DOHH2 (cell line): Measurements from ENCODE around the gene IL23R.

Experiments used
- H3F3A ChIP-seq: fragments of 200-600 bp; sonication (generic), shearing (Covaris generic); 2 replicates; pipeline ENCODE4 v1.6.0; 2016; ENCODE audit warnings: antibody characterized with exemption, mild to moderate bottlenecking; ENCODE audit not compliant: control insufficient read depth, insufficient read depth
- H3K27ac ChIP-seq: fragments of 200-600 bp; sonication (generic); 2 replicates; pipeline ENCODE4 v1.5.1; 2014; ENCODE audit warnings: low read depth, mild to moderate bottlenecking, low read length, moderate library complexity
- H3K27me3 ChIP-seq: fragments of 200-600 bp; sonication (generic); 2 replicates; pipeline ENCODE4 v1.6.1; 2014; ENCODE audit warnings: mild to moderate bottlenecking, low read length, mixed read lengths; ENCODE audit not compliant: control insufficient read depth
- H3K36me3 ChIP-seq: fragments of 200-600 bp; sonication (generic); 2 replicates; pipeline ENCODE4 v1.6.1; 2014; ENCODE audit warnings: mild to moderate bottlenecking, low read length, moderate library complexity, mixed read lengths; ENCODE audit not compliant: control insufficient read depth
- H3K4me1 ChIP-seq: fragments of 200-600 bp; sonication (generic); 2 replicates; pipeline ENCODE4 v1.6.1; 2014; ENCODE audit warnings: mild to moderate bottlenecking, low read length, mixed read lengths; ENCODE audit not compliant: control insufficient read depth
- H3K4me2 ChIP-seq: fragments of 200-600 bp; sonication (generic); 2 replicates; pipeline ENCODE4 v1.6.0; 2014; ENCODE audit warnings: mild to moderate bottlenecking, low read length, moderate library complexity
- H3K4me3 ChIP-seq: fragments of 200-600 bp; sonication (generic); 2 replicates; pipeline ENCODE4 v1.5.1; 2014; ENCODE audit warnings: mild to moderate bottlenecking, low read length, mixed read lengths
- H3K79me2 ChIP-seq: fragments of 200-600 bp; sonication (generic); 2 replicates; pipeline ENCODE4 v1.6.1; 2014; ENCODE audit warnings: mild to moderate bottlenecking, low read length, mixed read lengths; ENCODE audit not compliant: control insufficient read depth
- H3K9me2 ChIP-seq: fragments of 200-600 bp; sonication (generic); replicated peaks from 2 replicates; pipeline ENCODE4 v1.6.1; 2014; ENCODE audit warnings: mild to moderate bottlenecking, low read length, mixed read lengths; ENCODE audit not compliant: control insufficient read depth
- H3K9me3 ChIP-seq: fragments of 200-600 bp; sonication (generic); 2 replicates; pipeline ENCODE4 v1.6.1; 2014; ENCODE audit warnings: antibody characterized with exemption, low read length, mixed read lengths; ENCODE audit not compliant: control insufficient read depth, insufficient read depth
- H4K20me1 ChIP-seq: fragments of 200-600 bp; sonication (generic); 2 replicates; pipeline ENCODE4 v1.6.0; 2014; ENCODE audit warnings: low read depth, mild to moderate bottlenecking, antibody characterized with exemption, low read length, moderate library complexity; ENCODE audit not compliant: control insufficient read depth, insufficient read depth
- EZH2phosphoT487 ChIP-seq: fragments of 200-600 bp; sonication (generic); IDR thresholded peaks from 2 replicates; pipeline ENCODE4 v1.6.1; 2017; ENCODE audit warnings: borderline replicate concordance, mild to moderate bottlenecking, antibody characterized with exemption, low read length, moderate library complexity, mixed read lengths
- TF ChIP-seq, protein P1 (sequence below): fragments of 200-600 bp; sonication (generic); IDR thresholded peaks from one replicate; pipeline ENCODE4 v1.5.1; 2014; ENCODE audit warnings: antibody characterized with exemption, mild to moderate bottlenecking, low read depth, low read length; ENCODE audit not compliant: poor library complexity, severe bottlenecking

The IL23R gene

DNA sequence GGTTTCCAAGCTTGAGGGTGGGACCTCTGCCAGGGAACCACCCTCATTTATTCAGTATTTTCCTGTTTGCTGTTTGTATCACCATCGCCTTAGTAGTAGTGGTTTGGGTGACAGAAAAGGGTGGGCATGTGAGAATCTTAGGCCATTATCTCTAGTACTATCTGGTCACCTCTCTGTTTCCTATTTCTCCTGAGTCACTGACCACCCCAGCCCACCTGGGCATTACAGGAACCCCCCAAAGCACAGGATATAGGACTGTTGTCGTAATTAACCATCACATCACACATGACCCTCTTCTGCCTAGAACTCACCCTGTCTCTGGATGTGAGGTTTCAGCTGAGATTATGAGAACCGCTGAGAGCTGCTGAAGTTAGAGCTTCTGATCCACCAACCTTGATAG is 60.4 kb downstream of the IL23R start:
- H3K27ac ChIP-seq: no peak overlapping the region
- TF ChIP-seq, protein P1, sequence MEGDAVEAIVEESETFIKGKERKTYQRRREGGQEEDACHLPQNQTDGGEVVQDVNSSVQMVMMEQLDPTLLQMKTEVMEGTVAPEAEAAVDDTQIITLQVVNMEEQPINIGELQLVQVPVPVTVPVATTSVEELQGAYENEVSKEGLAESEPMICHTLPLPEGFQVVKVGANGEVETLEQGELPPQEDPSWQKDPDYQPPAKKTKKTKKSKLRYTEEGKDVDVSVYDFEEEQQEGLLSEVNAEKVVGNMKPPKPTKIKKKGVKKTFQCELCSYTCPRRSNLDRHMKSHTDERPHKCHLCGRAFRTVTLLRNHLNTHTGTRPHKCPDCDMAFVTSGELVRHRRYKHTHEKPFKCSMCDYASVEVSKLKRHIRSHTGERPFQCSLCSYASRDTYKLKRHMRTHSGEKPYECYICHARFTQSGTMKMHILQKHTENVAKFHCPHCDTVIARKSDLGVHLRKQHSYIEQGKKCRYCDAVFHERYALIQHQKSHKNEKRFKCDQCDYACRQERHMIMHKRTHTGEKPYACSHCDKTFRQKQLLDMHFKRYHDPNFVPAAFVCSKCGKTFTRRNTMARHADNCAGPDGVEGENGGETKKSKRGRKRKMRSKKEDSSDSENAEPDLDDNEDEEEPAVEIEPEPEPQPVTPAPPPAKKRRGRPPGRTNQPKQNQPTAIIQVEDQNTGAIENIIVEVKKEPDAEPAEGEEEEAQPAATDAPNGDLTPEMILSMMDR: no peak
- no peak for TF ChIP-seq EZH2phosphoT487

DNA sequence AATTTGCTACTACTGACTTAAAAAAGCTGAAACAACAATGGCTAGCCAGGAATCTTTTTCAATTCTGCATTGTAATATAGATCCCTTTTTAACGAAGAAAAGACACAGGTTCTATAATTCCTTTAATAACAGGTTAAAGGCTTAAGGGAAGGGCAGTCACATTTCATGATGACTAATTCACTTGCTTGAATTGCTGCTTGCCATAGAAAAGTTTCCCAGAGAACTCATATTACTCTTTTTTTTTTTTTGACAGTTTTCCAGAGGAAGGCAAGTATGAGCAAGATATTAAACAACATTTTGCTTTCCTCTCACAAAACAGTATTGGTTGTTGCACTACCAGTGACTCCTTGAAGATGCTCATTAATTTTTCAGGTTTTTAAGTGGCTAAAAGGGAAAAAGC is 60.9 kb downstream of the IL23R start:
- Histone ChIP-seq H3K79me2 (no peaks in the 10 kb centered on the region), H3F3A (no peaks in the 10 kb centered on the region), H3K9me2 (no peaks in the 10 kb centered on the region), H3K4me2 (no peak overlapping the region), H3K4me3 (no peak overlapping the region), H3K36me3 (no peaks in the 10 kb centered on the region), H3K4me1 (no peaks in the 10 kb centered on the region), H3K9me3 (no peaks in the 10 kb centered on the region), H3K27me3 (no peaks in the 10 kb centered on the region), H4K20me1 (no peaks in the 10 kb centered on the region), H3K27ac (no peak overlapping the region)
- TF ChIP-seq EZH2phosphoT487: no peak
- TF ChIP-seq, protein P1: no peak

More for the DNA sequence above, 60.4 kb downstream of the IL23R start:
- Histone ChIP-seq H3K4me1 (no peaks in the 10 kb centered on the region), H3F3A (no peaks in the 10 kb centered on the region), H3K9me3 (no peaks in the 10 kb centered on the region), H3K27me3 (no peaks in the 10 kb centered on the region), H3K79me2 (no peaks in the 10 kb centered on the region), H3K9me2 (no peaks in the 10 kb centered on the region), H3K36me3 (no peaks in the 10 kb centered on the region), H4K20me1 (no peaks in the 10 kb centered on the region), H3K4me2 (no peak overlapping the region), H3K4me3 (no peak overlapping the region)

DNA sequence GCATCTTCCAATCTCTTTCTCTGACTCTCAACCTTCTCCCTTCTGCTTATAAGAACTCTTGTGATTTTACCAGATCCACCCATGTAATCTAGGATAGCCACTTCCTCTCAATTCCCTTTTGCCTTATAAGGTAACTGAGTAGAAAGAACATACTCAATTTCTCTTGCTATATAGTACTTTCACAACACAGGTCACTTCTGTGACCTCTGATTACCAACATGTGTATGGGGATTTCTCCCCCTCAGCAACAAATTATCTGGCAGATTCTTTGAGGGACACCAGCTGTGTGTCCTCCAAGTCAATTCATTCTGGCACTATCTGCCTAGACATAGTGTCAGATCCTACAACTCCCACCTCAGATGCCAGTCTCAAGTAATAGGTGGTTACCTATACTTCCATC is 62.5 kb downstream of the IL23R start:
- TF ChIP-seq EZH2phosphoT487: no peak
- TF ChIP-seq, protein P1: no peak
- Histone ChIP-seq H3K4me2 (no peak overlapping the region), H3F3A (no peaks in the 10 kb centered on the region), H4K20me1 (no peaks in the 10 kb centered on the region), H3K4me1 (no peaks in the 10 kb centered on the region), H3K4me3 (no peak overlapping the region), H3K27ac (no peak overlapping the region), H3K36me3 (no peaks in the 10 kb centered on the region), H3K9me3 (no peaks in the 10 kb centered on the region), H3K27me3 (no peaks in the 10 kb centered on the region), H3K79me2 (no peaks in the 10 kb centered on the region), H3K9me2 (no peaks in the 10 kb centered on the region)

DNA sequence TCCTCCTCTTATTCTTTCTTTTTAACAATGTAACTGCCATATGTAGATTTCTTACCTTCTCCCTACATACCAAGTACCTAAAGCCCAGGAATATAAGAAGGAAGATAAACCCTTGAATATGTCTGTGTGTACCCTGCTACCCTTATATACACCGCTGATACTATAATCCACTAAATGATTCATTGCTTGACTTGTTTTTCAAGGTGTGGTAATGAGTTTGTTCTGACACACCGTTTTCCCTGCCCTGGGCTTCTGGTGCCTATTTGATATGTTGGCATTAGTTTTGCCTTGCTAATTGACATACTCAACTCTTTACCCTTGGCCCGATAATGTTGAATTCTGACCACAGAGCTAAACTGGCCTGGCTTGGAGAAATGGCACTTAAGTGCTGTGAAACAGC is 64.3 kb downstream of the IL23R start:
- no peaks in the 10 kb centered on the region for H3K4me1 ChIP-seq
- H3K27ac ChIP-seq: no peak overlapping the region
- H3K27me3 ChIP-seq: no peaks in the 10 kb centered on the region
- no peak overlapping the region for H3K4me2 ChIP-seq
- H3F3A ChIP-seq: no peaks in the 10 kb centered on the region
- H4K20me1 ChIP-seq: no peaks in the 10 kb centered on the region
- H3K36me3 ChIP-seq: no peaks in the 10 kb centered on the region
- H3K9me3 ChIP-seq: no peaks in the 10 kb centered on the region
- no peaks in the 10 kb centered on the region for H3K79me2 ChIP-seq
- H3K9me2 ChIP-seq: no peaks in the 10 kb centered on the region
- H3K4me3 ChIP-seq: no peak overlapping the region
- no peak for TF ChIP-seq EZH2phosphoT487
